HG03521 (cell line): ENCODE data around the gene ITIH4.

Experiments used
- ATAC-seq: cut with Tn5 transposase; IDR thresholded peaks from one replicate; pipeline ENCODE4 v1.9.1; 2021; ENCODE audit warnings: mild to moderate bottlenecking, moderate library complexity; ENCODE audit not compliant: unreplicated experiment

ITIH4 gene

DNA sequence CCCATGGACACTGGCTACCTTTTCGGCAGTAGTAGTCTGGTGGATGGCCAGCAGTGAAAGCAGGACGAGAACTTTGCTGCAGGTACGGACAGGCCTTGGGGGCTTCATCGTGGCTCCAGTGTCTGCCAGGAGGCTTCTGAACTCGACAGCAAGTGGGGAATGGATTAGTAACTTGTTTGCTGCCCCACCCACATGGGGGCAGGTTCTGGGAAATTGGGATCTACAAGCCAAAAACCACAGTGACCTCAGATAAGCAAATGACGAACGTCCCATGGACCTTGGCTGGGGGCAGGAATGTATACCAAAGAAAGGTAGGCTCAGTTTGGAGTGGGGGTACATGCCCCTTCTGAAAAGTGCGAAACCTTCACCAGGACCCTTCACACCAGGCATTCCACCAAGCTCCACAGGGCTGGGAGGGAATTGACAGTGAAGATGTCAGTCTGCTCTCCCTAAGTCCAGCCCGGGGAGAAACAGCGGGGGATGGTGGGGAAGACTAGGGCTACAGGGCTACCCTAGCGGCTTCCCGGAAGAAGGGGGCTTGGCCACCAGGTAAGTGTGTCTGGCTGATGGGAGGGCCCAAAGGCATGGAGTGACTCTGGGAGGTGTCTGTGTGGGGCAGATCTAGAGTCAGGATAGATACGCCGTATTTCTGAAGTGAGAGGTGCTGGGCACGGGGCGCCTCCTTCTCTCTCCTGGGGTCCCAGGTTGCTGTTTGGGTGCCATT lies at the start of gene ITIH4:
ITIH4 (minus strand) TSS at position 138 of the 724 bp plus-strand sequence; CDS start at position 108, 30 bp downstream.
- ATAC-seq = no peak

DNA sequence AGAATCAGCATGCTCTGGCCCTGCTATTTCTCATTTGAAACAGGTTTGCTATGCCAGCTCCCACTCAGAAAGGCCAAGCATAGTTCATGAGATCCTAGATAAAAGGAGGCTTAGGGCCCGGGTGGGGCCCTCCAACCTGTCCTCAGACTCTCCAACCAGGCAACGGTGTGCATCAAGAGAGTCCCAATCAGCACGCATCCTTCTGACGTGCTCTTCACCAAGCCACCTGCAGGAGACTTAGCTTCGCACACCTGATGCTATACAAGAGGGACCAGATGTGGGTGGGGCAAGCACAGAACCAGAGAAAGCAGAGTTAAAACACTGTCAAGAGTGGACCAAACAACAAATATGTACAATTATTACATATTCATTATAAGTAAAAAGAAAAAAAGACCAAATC lies 49.6 kb upstream of the ITIH4 start:
- no peak for ATAC-seq

DNA sequence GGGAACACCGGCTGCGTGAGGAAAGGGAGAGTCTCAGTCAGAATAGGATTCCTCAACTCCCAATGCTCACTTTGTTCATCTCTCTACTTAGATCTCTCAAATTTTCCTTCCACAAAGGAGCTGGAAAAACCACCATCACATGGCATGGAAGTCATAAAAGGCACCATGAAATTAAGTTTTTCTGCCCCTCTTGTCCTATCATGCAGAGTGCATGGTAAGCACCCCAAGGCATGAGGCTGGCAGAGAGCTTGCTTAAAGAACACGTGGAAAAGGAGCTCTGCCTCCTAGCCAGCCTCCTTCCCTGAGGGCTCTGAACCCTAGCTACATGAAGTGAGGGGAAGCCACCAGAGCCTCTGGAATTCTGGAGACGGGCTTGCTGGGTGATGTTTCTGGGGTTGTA lies 49.1 kb upstream of the ITIH4 start:
- ATAC-seq = no peak

GRCh38 chr3:52879090-52879489 lies 48.6 kb upstream of the ITIH4 start:
- ATAC-seq = no peak

GRCh38 chr3:52877085-52877484 lies 46.6 kb upstream of the ITIH4 start:
- no peak for ATAC-seq

DNA sequence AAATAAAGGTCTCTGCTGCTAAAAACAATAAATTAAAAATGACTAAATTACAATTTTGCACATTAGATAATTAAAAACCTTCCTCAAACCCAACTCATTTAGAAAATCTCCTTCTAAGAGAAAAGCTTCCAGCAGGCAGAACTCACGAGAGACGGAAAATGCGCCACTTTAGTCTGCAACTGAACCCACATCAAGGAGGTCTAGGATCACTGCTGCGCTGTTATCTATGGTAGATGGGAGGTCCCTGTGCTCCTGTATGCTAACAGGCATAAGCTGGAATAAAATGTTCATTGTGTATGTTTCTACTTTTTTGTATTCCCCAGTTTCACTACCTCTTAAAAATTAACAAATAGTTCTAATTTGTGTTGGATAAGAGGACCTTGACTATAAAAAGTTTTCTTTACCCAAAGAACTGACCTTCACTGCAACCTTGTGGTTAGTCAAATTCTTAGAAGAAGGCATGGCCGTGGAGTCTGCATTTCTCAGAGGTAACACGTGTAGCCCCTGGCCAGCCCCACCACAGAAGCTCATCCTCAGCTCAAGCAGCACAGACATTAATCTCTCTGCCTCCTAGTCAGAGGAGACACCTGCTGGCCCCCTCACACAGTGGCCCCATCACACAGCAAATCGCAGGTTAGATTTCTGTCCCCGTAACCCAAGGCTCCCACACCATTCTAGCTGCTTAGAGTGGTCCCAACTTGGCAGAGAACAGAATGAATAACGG lies 44.6 kb upstream of the ITIH4 start:
- ATAC-seq = no peak

GRCh38 chr3:52874160-52874701 lies 43.8 kb upstream of the ITIH4 start:
- ATAC-seq = no peak

DNA sequence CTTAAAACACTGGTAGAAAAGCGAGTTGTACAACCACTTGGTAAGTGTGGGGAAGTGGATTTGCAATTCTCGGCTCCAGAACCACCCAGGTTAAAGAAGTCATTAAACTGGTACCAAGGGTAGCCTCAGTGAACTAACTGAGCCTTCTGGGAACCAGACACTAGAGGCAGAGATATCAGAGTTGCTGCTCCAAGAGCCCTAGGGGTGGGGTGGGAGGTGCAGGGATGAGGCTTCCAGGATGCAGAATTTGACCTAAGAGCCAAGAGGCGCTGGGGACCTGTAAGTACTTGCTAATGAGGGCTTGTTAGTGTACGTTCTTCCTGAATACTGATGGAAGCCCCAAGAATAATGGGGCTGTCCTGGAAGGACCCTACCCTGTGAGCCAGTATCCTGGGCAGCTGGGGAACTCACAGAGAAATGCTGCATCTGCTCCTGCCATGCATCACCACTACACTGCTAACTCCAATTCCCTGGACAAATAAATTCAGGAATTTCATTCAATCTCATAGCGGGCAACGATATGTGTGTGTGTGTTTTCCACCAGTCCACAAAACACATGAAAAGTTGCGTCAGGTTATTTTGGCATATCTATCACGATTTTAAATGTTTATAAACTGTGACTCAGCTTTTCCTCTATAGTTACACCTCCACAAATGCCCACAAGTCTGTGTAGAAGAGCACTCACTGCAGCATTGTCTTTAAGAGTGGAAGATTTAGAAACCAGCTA lies 43.1 kb upstream of the ITIH4 start:
- ATAC-seq = no peak

- no peak for ATAC-seq
Measured at GRCh38 chr3:52872245-52872644, 41.8 kb upstream of the ITIH4 start.

DNA sequence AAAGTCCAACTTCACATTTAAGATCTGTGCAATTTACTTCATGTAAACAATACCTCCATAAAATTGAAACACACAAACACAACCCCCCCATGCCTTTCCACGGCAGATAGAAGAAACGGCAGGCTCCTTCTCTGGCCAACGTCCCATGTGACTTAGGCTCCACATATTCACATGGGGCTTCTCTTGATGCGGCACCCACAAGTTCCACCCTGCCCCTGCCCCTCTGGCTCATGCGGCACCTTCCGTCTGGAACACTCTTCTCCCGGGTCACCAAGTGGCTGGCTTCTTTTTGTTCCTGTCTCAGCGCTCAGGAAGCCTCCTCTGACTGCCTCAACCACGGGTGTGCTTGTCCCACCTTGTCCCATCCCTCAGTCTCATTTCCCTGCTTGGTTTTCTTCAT lies 41.3 kb upstream of the ITIH4 start:
- ATAC-seq = no peak

DNA sequence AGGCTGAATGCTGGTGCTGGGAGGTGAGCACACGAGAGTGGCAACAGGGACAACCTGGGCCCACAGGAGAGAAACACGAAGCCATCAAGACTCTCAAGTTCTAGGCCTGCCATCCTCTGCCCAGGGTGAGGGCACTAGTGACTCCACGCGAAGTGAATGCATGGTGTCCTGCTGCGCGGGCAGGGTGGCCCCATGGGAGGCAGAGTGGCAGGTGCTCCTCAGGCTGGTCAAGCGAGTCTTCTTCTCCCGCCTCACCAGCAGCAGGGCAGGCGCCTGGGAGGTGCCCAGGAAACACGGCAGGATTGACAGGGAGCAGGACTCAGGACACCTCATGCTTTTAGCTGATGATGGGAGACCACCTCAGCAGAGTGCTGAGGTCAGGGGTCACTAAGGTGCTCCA lies 40.0 kb upstream of the ITIH4 start:
- ATAC-seq = no peak

DNA sequence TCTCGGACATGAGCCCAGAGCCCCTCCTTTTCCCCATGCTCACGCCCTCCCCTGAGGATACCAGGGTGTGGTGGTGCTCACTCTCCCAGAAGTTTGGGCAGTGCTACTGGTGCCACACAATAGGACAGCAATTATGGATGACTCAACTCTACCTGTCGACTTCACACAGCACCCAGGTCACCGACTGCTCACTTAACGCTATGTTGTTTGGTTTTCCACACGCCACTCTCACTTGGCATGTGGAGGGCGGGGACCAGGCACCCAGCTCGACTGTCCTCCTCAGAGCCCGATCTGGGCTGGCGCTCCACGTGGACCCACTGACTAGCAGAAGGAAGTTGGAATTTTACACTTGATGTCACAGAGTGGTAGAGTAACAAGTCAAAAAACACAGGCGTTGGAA lies 36.0 kb upstream of the ITIH4 start:
- no peak for ATAC-seq

- ATAC-seq = no peak
Measured at GRCh38 chr3:52865994-52866393, 35.5 kb upstream of the ITIH4 start.

DNA sequence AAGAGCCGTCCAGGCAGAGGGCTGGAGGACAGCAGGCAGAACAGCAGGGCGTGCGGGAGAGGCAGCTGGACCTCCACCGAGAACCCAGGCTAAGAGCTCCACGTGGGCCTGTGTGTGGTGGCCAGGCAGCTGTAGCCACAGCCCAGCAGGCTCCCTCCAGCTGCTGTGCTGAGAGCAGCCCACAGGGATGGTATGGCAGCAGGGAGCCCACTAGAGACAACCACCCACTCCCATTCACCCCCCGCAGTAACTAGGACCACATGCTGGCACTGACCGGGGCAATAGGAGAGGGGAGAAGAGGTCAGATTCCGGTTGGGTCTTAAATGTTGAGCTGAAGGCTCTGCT lies 29.9 kb upstream of the ITIH4 start:
- no peak for ATAC-seq

GRCh38 chr3:52859686-52860423 lies 29.4 kb upstream of the ITIH4 start:
- no peak for ATAC-seq

DNA sequence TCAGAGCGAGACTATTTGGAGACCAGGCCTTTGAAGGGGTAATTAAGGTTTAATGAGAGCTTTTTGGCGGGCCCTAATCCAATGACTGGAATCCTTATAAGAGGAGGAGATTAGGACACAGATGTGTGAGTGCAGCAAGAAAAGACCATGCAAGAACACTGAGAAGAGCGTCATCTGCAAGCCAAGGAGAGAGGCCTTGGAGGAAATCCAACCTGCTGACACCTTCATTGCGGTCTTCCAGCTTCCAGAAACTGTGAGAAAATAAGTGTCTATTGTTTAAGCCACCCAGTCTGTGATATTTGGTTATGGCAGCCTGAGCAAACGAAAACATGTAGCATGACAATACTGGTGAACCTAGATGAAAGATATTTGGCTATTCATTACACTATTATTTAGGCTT lies 27.4 kb upstream of the ITIH4 start:
- no peak for ATAC-seq

DNA sequence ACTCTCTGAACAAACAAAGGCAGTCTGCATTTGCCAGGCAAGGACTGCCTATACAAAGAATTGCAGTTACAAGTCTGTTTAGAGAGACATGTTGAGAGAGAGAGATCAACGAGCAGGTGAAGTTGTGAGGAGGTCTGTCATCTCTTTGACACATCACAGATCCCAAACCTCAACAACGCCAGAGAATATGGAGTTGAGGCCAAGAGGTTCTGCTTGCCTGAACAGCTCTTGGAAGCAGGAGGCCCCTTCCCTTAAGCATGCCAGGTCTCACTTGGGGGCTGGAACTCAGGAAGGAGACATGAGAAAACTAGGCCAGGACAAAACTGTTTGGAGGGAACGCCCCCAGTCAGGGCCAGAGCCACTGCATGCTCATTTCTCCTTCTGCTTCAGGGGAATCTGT lies 26.7 kb upstream of the ITIH4 start:
- no peak for ATAC-seq

DNA sequence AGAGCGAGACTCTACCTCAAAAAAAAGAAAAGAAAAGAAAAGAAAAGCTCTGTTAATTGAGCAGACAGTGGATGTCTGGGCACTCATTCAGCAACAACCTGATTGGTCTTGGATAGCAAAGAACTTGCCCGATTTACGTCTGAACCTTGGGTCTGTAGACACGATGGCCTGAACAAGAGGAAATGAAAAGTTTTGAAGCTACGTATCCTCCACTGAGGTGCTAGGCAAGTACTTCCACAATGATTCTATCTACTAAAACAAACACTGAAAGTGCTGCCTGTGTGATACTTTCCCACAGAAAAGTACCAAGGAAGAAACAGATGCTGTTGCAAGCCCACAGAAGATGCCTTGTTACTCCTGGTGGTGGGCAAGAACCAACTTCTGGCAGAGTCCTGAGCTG lies 26.2 kb upstream of the ITIH4 start:
- ATAC-seq = no peak

DNA sequence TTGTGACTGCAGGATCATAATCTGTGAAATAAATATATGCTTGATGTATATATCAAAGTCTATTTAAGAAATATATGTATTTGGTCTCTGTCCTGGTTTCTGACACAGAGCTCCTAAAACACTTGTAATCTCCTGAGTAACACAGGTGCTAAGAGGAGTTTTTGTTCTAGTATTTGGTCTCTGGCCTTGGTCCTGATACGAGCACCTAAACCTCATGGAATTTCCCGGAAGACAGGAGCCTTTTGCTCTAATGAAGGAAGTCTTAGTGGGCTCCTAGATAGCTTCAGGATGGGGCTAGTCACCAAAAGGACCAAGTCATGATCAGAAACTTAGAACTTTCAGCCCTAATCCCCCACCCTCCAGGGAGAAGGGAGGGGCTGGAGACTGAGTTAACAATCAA lies 23.5 kb upstream of the ITIH4 start:
- ATAC-seq = no peak

- ATAC-seq = no peak
Measured at GRCh38 chr3:52852419-52852818, 21.9 kb upstream of the ITIH4 start.

GRCh38 chr3:52851348-52851747 lies 20.9 kb upstream of the ITIH4 start:
- ATAC-seq = no peak
